Activated T-helper 1 cell treated with anti-CD3 and anti-CD28 coated beads, Interleukin-12 subunit alpha, Interleukin-12 subunit beta, Interleukin-2, Interleukin-4 antibody, amounts not matched to agents 30 ng/mL and 10 ng/mL and 1 ng/mL, durations not matched to agents 14 hours and 24 hours and 36 hours (primary cell): ENCODE data around the gene ASIC1. TPM values are rescaled to one million over a fixed set of nuclear protein-coding genes. Genes with fewer than 3 reads are reported as not detected.

ENCODE experiments used
- DNase-seq: peaks from one replicate; pipeline ENCODE4 v3.0.0; 2021; ENCODE audit warnings: low spot score
- H3K27ac Mint-ChIP-seq: one replicate; pipeline ENCODE4 v1.8.0; 2021; ENCODE audit warnings: mild to moderate bottlenecking, mixed read lengths
- H3K27me3 Mint-ChIP-seq: one replicate; pipeline ENCODE4 v1.8.0; 2022; ENCODE audit warnings: mild to moderate bottlenecking, moderate library complexity, mixed read lengths; ENCODE audit not compliant: insufficient read depth
- H3K36me3 Mint-ChIP-seq: one replicate; pipeline ENCODE4 v1.8.0; 2021; ENCODE audit warnings: low read depth, mixed read lengths
- H3K4me1 Mint-ChIP-seq: one replicate; pipeline ENCODE4 v1.8.0; 2021; ENCODE audit warnings: low read depth, mixed read lengths
- H3K4me3 Mint-ChIP-seq: one replicate; pipeline ENCODE4 v1.8.0; 2021; ENCODE audit warnings: mild to moderate bottlenecking, moderate library complexity, mixed read lengths
- H3K9me3 Mint-ChIP-seq: one replicate; pipeline ENCODE4 v1.8.0; 2021; ENCODE audit warnings: mixed read lengths
- intact Hi-C: fragments of 100-400 bp; cut with micrococcal nuclease; formaldehyde crosslinking; loops from one replicate; pipeline ENCODE4 v1.15.1; 2024
- total RNA-seq: library from RNA; stranded (reverse); gene quantifications from 2 replicates; pipeline ENCODE4 v1.2.3, GENCODE V29; 2022

ASIC1 gene
- total RNA-seq, 1 donor from 2014 or later: 10.2 TPM

- intact Hi-C loops: no loop called here
- DNase-seq: no peak
- H3K4me3 Mint-ChIP-seq: no peak overlapping the region
Observed at GRCh38 chr12:50043854-50044253, 13.5 kb upstream of the ASIC1 start.

GRCh38 chr12:50047693-50048250 lies 9.6 kb upstream of the ASIC1 start:
- H3K4me1 Mint-ChIP-seq: peaks cover 27% of the 10 kb centered on the region
- no peaks in the 10 kb centered on the region for H3K9me3 Mint-ChIP-seq
- H3K4me3 Mint-ChIP-seq: no peak overlapping the region
- no peak for DNase-seq
- no peaks in the 10 kb centered on the region for H3K36me3 Mint-ChIP-seq
- no peak overlapping the region for H3K27ac Mint-ChIP-seq
- intact Hi-C loops: no loop called here
- peaks cover 38% of the 10 kb centered on the region for H3K27me3 Mint-ChIP-seq

More at GRCh38 chr12:50043854-50044253, 13.5 kb upstream of the ASIC1 start:
- H3K9me3 Mint-ChIP-seq: no peaks in the 10 kb centered on the region
- peaks cover 37% of the 10 kb centered on the region for H3K4me1 Mint-ChIP-seq
- H3K27me3 Mint-ChIP-seq: peaks cover 11% of the 10 kb centered on the region
- no peak overlapping the region for H3K27ac Mint-ChIP-seq
- H3K36me3 Mint-ChIP-seq: no peaks in the 10 kb centered on the region

GRCh38 chr12:50049254-50050118 lies 7.9 kb upstream of the ASIC1 start:
- peaks cover 49% of the 10 kb centered on the region for H3K27me3 Mint-ChIP-seq
- H3K9me3 Mint-ChIP-seq: no peaks in the 10 kb centered on the region
- intact Hi-C loops: no loop called here
- no peaks in the 10 kb centered on the region for H3K36me3 Mint-ChIP-seq
- no peak overlapping the region for H3K4me3 Mint-ChIP-seq
- H3K4me1 Mint-ChIP-seq: peaks cover 11% of the 10 kb centered on the region
- no peak overlapping the region for H3K27ac Mint-ChIP-seq
- no peak for DNase-seq

- Mint-ChIP-seq H3K4me3 (no peak overlapping the region), H3K4me1 (peaks cover 9% of the 10 kb centered on the region), H3K27me3 (peaks cover 49% of the 10 kb centered on the region), H3K27ac (no peak overlapping the region), H3K36me3 (no peaks in the 10 kb centered on the region), H3K9me3 (no peaks in the 10 kb centered on the region)
- intact Hi-C loops: no loop called here
- no peak for DNase-seq
Observed at GRCh38 chr12:50050119-50050385, 7.3 kb upstream of the ASIC1 start.

GRCh38 chr12:50050410-50051098 lies 6.8 kb upstream of the ASIC1 start:
- Mint-ChIP-seq H3K27ac (no peak overlapping the region), H3K27me3 (peaks cover 53% of the 10 kb centered on the region), H3K36me3 (no peaks in the 10 kb centered on the region), H3K9me3 (no peaks in the 10 kb centered on the region), H3K4me1 (peaks cover 10% of the 10 kb centered on the region), H3K4me3 (no peak overlapping the region)
- no peak for DNase-seq
- intact Hi-C loops: no loop called here

- no peak for DNase-seq
- peaks cover 17% of the 10 kb centered on the region for H3K4me1 Mint-ChIP-seq
- no peak overlapping the region for H3K4me3 Mint-ChIP-seq
- H3K9me3 Mint-ChIP-seq: no peaks in the 10 kb centered on the region
- no peak overlapping the region for H3K27ac Mint-ChIP-seq
- H3K27me3 Mint-ChIP-seq: peaks cover 58% of the 10 kb centered on the region
- H3K36me3 Mint-ChIP-seq: no peaks in the 10 kb centered on the region
- intact Hi-C loops: no loop called here
Observed at GRCh38 chr12:50051101-50051806, 6.1 kb upstream of the ASIC1 start.

- H3K9me3 Mint-ChIP-seq: no peaks in the 10 kb centered on the region
- peaks cover 68% of the 10 kb centered on the region for H3K27me3 Mint-ChIP-seq
- no peaks in the 10 kb centered on the region for H3K36me3 Mint-ChIP-seq
- DNase-seq: no peak
- intact Hi-C loops: no loop called here
- H3K4me1 Mint-ChIP-seq: peaks cover 20% of the 10 kb centered on the region
- no peak overlapping the region for H3K4me3 Mint-ChIP-seq
- H3K27ac Mint-ChIP-seq: no peak overlapping the region
Observed at GRCh38 chr12:50052544-50052943, 4.9 kb upstream of the ASIC1 start.

GRCh38 chr12:50052964-50053363 lies 4.4 kb upstream of the ASIC1 start:
- intact Hi-C loops: no loop called here
- Mint-ChIP-seq H3K36me3 (no peaks in the 10 kb centered on the region), H3K4me3 (no peak overlapping the region), H3K4me1 (peaks cover 19% of the 10 kb centered on the region), H3K9me3 (no peaks in the 10 kb centered on the region), H3K27ac (no peak overlapping the region), H3K27me3 (peaks cover 66% of the 10 kb centered on the region)
- DNase-seq: no peak

- no peak for DNase-seq
- Mint-ChIP-seq H3K4me3 (no peak overlapping the region), H3K27me3 (peaks cover 65% of the 10 kb centered on the region), H3K9me3 (no peaks in the 10 kb centered on the region), H3K36me3 (no peaks in the 10 kb centered on the region), H3K4me1 (peaks cover 19% of the 10 kb centered on the region), H3K27ac (no peak overlapping the region)
- intact Hi-C loops: no loop called here
Observed at GRCh38 chr12:50053583-50053982, 3.8 kb upstream of the ASIC1 start.

- Mint-ChIP-seq H3K36me3 (no peaks in the 10 kb centered on the region), H3K4me1 (peaks cover 39% of the 10 kb centered on the region), H3K9me3 (no peaks in the 10 kb centered on the region), H3K27me3 (peaks cover 57% of the 10 kb centered on the region), H3K4me3 (peak overlapping the region; percentile 45), H3K27ac (peak overlapping the region; percentile 52)
- intact Hi-C loops: loop anchor here (1.0 kb wide), 3 partner anchors 17 to 189 kb away; no protein-coding TSS in a partner anchor
- peak; percentile 34 for DNase-seq
Observed at GRCh38 chr12:50055831-50056638, 1.4 kb upstream of the ASIC1 start.

GRCh38 chr12:50056639-50056976 lies 788 bp upstream of the ASIC1 start:
- peaks cover 53% of the 10 kb centered on the region for H3K27me3 Mint-ChIP-seq
- intact Hi-C loops: loop anchor here (1.0 kb wide), 3 partner anchors 17 to 189 kb away; no protein-coding TSS in a partner anchor

GRCh38 chr12:50057896-50058670 lies 687 bp downstream of the ASIC1 start:
- intact Hi-C loops: no loop called here

More at GRCh38 chr12:50056639-50056976, 788 bp upstream of the ASIC1 start:
- H3K36me3 Mint-ChIP-seq: no peaks in the 10 kb centered on the region
- peak overlapping the region; percentile 93 for H3K4me3 Mint-ChIP-seq
- no peak for DNase-seq
- peak overlapping the region; percentile 15 for H3K27ac Mint-ChIP-seq
- H3K9me3 Mint-ChIP-seq: no peaks in the 10 kb centered on the region
- peaks cover 41% of the 10 kb centered on the region for H3K4me1 Mint-ChIP-seq

More at GRCh38 chr12:50057896-50058670, 687 bp downstream of the ASIC1 start:
- no peak overlapping the region for H3K27ac Mint-ChIP-seq
- DNase-seq: no peak
- peaks cover 41% of the 10 kb centered on the region for H3K4me1 Mint-ChIP-seq
- H3K4me3 Mint-ChIP-seq: peak overlapping the region; percentile 63
- H3K9me3 Mint-ChIP-seq: no peaks in the 10 kb centered on the region
- H3K36me3 Mint-ChIP-seq: peaks cover 1% of the 10 kb centered on the region
- peaks cover 40% of the 10 kb centered on the region for H3K27me3 Mint-ChIP-seq
